NCI-H1930 (cell line): Measurements from ENCODE around the gene PYGL.
A peak's percentile ranks its signal among the peaks of the same experiment; 100 is the strongest.
"Not testable (repeated sequence)": the region's sequence is repeated elsewhere in the genome, so short reads cannot be mapped to it uniquely, and the experiment has no call there.

Source experiments
- DNase-seq, 2 experiments: peaks; one replicate each; lab custom pipeline; 2025; lab: John Stamatoyannopoulos, UW

Gene PYGL

GRCh38 chr14:50954811-50955372 lies 10.6 kb upstream of the PYGL start:
- DNase-seq, result peak in 1 of 2 experiments; percentile 14

- no peak for DNase-seq
Observed at GRCh38 chr14:50953502-50953901, 9.2 kb upstream of the PYGL start.

- DNase-seq, result no peak
Observed at GRCh38 chr14:50951032-50951431, 6.7 kb upstream of the PYGL start.

GRCh38 chr14:50948205-50948604 lies 3.9 kb upstream of the PYGL start:
- DNase-seq, result no peak

GRCh38 chr14:50947446-50947845 lies 3.2 kb upstream of the PYGL start:
- DNase-seq, result no peak

GRCh38 chr14:50946234-50946935 lies 2.1 kb upstream of the PYGL start:
- no peak for DNase-seq

- DNase-seq, result peak in 1 of 2 experiments; percentile 25
Observed at GRCh38 chr14:50944647-50945413, 547 bp upstream of the PYGL start.

- no peak for DNase-seq
Observed at GRCh38 chr14:50943261-50943942, 881 bp downstream of the PYGL start.

- not testable (repeated sequence) for DNase-seq
Observed at GRCh38 chr14:50941638-50942037, 2.6 kb downstream of the PYGL start.

GRCh38 chr14:50941151-50941550 lies 3.1 kb downstream of the PYGL start:
- no peak for DNase-seq

GRCh38 chr14:50937800-50938199 lies 6.5 kb downstream of the PYGL start:
- DNase-seq, result no peak

GRCh38 chr14:50937325-50937724 lies 7.0 kb downstream of the PYGL start:
- no peak for DNase-seq

GRCh38 chr14:50936882-50937281 lies 7.4 kb downstream of the PYGL start:
- DNase-seq, result no peak

GRCh38 chr14:50936016-50936340 lies 8.3 kb downstream of the PYGL start:
- DNase-seq, result no peak

- DNase-seq, result no peak
Observed at GRCh38 chr14:50935126-50936015, 8.9 kb downstream of the PYGL start.

- DNase-seq, result no peak
Observed at GRCh38 chr14:50932592-50933495, 11.4 kb downstream of the PYGL start.

GRCh38 chr14:50932156-50932555 lies 12.1 kb downstream of the PYGL start:
- DNase-seq, result no peak

GRCh38 chr14:50931559-50931958 lies 12.7 kb downstream of the PYGL start:
- DNase-seq, result no peak

GRCh38 chr14:50929506-50929905 lies 14.8 kb downstream of the PYGL start:
- no peak for DNase-seq

GRCh38 chr14:50928002-50928635 lies 16.2 kb downstream of the PYGL start:
- DNase-seq, result no peak
